Transverse colon (tissue), 3 donors: ENCODE results near the gene DAAM1.

ENCODE experiments used
- EP300 ChIP-seq: sonication (generic); formaldehyde crosslinking; IDR thresholded peaks from one replicate; pipeline ENCODE4 v1.6.1; 2017; ENCODE audit warnings: antibody characterized with exemption, low read depth
- POLR2A ChIP-seq: fragments of 450-650 bp; IDR thresholded peaks from one replicate; pipeline ENCODE4 v1.6.1; 2016; ENCODE audit warnings: antibody characterized with exemption, mild to moderate bottlenecking, moderate library complexity
- TF ChIP-seq, protein P1 (sequence below), 5 experiments: fragments of 200-600 bp in 3 of 5; fragments of 450-650 bp in 2 of 5; sonication (generic) in 3 of 5; IDR thresholded peaks; 1 replicate in 2 of 5; 2 replicates in 3 of 5; pipeline ENCODE4 v1.5.1; 2016 to 2017; ENCODE audit warnings: antibody characterized with exemption in 5 of 5, inconsistent platforms in 3 of 5, mild to moderate bottlenecking in 2 of 5, moderate library complexity in 1 of 5

GRCh38 chr14:59245809-59246295 lies 57.4 kb downstream of the DAAM1 start:
- TF ChIP-seq, protein P1, sequence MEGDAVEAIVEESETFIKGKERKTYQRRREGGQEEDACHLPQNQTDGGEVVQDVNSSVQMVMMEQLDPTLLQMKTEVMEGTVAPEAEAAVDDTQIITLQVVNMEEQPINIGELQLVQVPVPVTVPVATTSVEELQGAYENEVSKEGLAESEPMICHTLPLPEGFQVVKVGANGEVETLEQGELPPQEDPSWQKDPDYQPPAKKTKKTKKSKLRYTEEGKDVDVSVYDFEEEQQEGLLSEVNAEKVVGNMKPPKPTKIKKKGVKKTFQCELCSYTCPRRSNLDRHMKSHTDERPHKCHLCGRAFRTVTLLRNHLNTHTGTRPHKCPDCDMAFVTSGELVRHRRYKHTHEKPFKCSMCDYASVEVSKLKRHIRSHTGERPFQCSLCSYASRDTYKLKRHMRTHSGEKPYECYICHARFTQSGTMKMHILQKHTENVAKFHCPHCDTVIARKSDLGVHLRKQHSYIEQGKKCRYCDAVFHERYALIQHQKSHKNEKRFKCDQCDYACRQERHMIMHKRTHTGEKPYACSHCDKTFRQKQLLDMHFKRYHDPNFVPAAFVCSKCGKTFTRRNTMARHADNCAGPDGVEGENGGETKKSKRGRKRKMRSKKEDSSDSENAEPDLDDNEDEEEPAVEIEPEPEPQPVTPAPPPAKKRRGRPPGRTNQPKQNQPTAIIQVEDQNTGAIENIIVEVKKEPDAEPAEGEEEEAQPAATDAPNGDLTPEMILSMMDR (IDR thresholded peaks at IDR 0.05): no peak
- TF ChIP-seq EP300 (no peak), POLR2A (no peak)
